ENCODE measurements around the gene TMEM43. TPM values are rescaled to one million over a fixed set of nuclear protein-coding genes. Genes with fewer than 3 reads are reported as not detected.

Gene TMEM43
- total RNA-seq, 3 donors from 2014 or later: 23.1 to 50.4 (median 31.3) TPM

DNA sequence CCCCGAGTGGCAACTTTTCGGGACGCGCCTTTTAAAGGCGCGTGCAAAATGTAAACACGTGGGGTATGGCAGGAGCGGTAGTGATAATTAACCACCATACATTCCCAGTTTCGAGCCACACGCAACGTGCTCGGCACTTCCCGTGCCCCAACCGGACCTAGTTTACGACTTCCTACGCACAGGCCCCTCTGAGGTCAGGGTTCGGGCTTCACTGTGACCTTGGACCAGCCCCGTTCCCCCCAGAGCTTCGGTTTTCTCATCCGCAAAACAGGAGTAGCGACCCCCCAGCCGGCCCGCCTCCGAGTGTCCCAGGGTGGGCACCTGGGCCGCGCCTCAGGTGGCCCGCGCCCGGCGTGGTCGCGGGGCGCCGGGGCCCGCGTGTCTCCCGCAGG lies 633 bp upstream of the TMEM43 start:
- no peaks in the 10 kb centered on the region for H3K9me3 ChIP-seq
- intact Hi-C loops (cut with DNase I, micrococcal nuclease): no loop called here
- peaks cover 20% of the 10 kb centered on the region for H3K4me1 ChIP-seq (ENCODE audit: low read depth)
- TF ChIP-seq, protein P1, sequence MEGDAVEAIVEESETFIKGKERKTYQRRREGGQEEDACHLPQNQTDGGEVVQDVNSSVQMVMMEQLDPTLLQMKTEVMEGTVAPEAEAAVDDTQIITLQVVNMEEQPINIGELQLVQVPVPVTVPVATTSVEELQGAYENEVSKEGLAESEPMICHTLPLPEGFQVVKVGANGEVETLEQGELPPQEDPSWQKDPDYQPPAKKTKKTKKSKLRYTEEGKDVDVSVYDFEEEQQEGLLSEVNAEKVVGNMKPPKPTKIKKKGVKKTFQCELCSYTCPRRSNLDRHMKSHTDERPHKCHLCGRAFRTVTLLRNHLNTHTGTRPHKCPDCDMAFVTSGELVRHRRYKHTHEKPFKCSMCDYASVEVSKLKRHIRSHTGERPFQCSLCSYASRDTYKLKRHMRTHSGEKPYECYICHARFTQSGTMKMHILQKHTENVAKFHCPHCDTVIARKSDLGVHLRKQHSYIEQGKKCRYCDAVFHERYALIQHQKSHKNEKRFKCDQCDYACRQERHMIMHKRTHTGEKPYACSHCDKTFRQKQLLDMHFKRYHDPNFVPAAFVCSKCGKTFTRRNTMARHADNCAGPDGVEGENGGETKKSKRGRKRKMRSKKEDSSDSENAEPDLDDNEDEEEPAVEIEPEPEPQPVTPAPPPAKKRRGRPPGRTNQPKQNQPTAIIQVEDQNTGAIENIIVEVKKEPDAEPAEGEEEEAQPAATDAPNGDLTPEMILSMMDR (IDR thresholded peaks at IDR 0.05): no peak
- H3K4me3 ChIP-seq: peak overlapping the region; percentile 80
- H3K36me3 ChIP-seq (ENCODE audit: low read depth): no peaks in the 10 kb centered on the region
- DNase-seq (peak; percentile 81 to 87 (median 81)), ATAC-seq (peak; percentile 65)

DNA sequence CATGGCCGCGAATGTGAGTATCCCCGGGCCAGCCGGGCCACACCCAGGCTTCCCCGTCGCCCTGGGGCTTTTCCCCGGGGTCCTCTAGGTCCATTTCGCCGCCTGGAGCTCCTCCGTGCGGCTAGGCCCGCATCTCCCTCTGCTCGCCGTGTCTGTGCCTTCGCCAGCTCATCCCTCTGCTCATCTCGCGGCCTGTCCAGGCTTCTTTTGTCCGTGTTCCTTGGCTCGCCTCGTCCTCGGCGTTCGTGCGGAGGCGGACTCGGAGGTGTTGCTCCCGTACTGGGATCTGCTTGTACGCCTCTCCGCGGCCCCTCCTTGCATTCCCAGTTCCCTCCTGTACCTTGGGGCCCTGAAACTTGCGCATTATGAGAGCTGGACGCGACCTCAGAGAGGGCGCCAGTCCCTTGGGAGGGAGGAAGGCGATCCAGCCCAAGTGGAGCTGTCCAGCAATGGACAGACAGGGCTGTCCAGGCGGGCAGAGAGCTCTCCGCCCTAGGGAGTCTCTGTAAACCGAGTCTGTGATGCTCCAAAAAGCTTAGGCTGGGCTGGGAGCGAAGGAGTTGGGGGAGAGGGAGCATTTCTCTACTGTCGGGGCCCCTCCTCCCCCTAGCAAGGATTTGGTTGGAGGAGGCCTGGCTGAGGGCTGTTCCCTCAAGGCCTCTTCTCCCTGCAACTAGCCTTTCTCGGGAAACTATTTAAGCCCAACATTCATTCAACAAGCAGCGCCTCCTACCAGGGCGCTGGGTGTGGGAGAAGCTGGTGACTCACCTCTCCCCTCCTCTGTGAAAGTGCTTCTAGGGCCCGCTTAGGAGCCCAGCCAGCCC lies 553 bp downstream of the TMEM43 start:
- Histone ChIP-seq H3K4me3 (peak overlapping the region; percentile 80), H3K36me3 (ENCODE audit: low read depth) (peaks cover 4% of the 10 kb centered on the region), H3K4me1 (ENCODE audit: low read depth) (peaks cover 20% of the 10 kb centered on the region), H3K9me3 (no peaks in the 10 kb centered on the region)
- intact Hi-C loops (cut with DNase I, micrococcal nuclease): no loop called here
- DNase-seq (peak; percentile 64 to 82 (median 75)), ATAC-seq (peak; percentile 71)
- TF ChIP-seq, protein P1 (IDR thresholded peaks at IDR 0.05): no peak

DNA sequence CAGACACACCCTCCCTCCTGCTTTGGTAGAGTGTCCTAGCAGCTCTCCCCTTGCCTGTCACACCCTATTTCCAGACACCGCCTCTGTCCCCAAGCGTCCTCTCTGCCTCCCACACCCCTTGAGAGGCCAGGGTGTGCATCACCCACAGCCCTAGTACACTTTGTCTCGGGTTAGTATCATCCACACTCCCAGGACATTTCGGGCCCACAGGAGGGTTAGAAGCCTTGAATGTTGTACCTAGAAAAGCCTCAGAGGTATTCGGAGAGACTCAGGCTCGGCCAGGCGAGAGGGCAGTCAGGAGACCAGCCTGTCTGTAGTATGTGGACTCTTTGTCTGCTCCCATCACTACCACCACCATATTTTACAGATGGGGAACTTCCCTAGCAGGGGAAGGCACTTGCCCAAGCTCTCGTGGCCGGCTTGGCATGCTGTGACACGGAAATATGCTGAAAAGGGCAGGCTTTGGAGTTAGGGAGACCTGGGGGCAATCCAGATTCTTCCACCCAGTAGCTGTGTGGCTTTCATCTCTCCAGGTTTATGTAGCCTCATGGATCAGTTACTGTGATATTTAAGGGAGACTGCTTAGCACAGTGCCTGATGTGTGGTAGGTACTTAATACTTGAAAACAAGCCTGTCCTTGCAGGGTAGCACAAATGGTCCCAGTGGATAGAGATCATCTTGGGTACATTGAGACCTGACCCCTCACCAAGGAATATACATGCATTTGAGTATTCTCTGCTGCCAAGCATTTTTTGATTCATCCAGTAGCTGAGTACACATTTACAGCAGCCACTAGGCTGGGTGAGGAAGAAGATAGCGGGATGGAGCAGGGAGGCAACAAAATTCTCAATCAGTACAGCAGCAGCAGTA lies 1.4 kb downstream of the TMEM43 start:
- TF ChIP-seq, protein P1 (IDR thresholded peaks at IDR 0.05): no peak
- intact Hi-C loops (cut with DNase I, micrococcal nuclease): no loop called here
- no peaks in the 10 kb centered on the region for H3K9me3 ChIP-seq
- peaks cover 20% of the 10 kb centered on the region for H3K4me1 ChIP-seq (ENCODE audit: low read depth)
- no peak overlapping the region for H3K4me3 ChIP-seq
- no peak for DNase-seq
- H3K36me3 ChIP-seq (ENCODE audit: low read depth): peaks cover 4% of the 10 kb centered on the region
- ATAC-seq: no peak

DNA sequence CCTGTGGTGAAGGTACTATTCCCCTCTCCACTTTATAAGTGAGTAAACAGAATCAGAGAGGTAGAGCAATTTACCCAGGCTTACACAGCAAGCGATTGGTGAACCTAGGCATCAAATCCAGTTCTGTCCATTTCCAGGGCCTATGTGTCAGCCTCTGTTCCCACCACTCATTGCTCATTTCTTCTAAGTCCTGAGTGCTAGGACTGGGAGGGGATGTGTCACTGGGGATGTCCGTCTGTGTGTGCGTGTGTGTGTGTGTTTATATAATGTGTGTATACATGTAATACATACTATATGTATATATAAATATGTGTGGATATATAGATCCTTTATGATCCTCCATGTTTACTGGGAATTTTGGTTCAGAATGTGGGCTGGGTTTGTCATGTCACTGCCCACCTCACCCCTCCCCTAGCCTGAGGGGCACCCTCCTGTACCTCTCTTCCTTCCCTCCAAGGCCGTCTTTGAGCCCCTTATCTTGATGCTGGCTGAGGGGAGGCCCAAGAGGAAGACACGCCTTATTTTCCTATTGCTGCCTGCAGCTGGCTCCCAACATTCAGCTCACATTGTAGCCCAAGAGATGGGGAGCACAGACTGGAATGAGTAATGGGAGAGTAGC lies 2.1 kb downstream of the TMEM43 start:
- Histone ChIP-seq H3K4me1 (ENCODE audit: low read depth) (peaks cover 20% of the 10 kb centered on the region), H3K9me3 (no peaks in the 10 kb centered on the region), H3K36me3 (ENCODE audit: low read depth) (peaks cover 4% of the 10 kb centered on the region), H3K4me3 (no peak overlapping the region)
- DNase-seq: no peak
- no peak for ATAC-seq
- intact Hi-C loops (cut with DNase I, micrococcal nuclease): no loop called here
- TF ChIP-seq, protein P1 (IDR thresholded peaks at IDR 0.05): no peak

DNA sequence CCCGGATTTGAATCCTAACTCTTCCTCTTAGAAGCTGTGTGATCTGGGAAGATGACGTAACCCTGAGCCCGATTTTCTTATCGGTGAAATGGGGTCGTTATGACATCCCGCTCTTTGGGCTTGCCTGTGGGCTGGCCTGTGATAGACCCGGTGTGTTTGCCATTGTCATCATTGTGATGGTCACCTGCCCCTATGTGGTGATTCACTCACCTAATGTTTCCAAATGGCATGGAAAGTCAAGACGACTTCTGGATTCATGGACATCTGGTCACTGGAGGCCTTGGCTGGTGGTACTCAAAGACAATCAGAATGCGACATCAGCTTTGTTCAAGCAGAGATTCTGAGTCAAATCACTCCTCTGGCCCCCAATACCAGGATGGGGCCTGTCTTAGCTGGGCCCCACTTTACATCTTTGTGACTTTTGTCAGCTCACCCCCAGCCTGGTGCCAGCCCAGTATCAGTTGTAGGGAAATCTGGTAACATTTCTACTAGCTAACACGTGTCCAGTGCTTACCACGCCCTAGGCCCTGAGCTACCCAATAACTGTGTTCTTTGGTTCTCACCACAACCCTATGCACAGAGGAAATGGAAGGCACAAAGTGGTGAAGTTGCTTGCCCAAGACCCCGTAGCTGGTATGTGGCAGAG lies 2.8 kb downstream of the TMEM43 start:
- H3K36me3 ChIP-seq (ENCODE audit: low read depth): peaks cover 4% of the 10 kb centered on the region
- no peak for ATAC-seq
- no peak for DNase-seq

More for the DNA sequence above, 2.8 kb downstream of the TMEM43 start:
- Histone ChIP-seq H3K4me3 (no peak overlapping the region), H3K4me1 (ENCODE audit: low read depth) (peaks cover 20% of the 10 kb centered on the region), H3K9me3 (no peaks in the 10 kb centered on the region)
- intact Hi-C loops (cut with DNase I, micrococcal nuclease): no loop called here
- TF ChIP-seq, protein P1 (IDR thresholded peaks at IDR 0.05): no peak

All from mucosa of descending colon (tissue), 3 donors.